ENCODE measurements around the gene PARD6G.

PARD6G gene

DNA sequence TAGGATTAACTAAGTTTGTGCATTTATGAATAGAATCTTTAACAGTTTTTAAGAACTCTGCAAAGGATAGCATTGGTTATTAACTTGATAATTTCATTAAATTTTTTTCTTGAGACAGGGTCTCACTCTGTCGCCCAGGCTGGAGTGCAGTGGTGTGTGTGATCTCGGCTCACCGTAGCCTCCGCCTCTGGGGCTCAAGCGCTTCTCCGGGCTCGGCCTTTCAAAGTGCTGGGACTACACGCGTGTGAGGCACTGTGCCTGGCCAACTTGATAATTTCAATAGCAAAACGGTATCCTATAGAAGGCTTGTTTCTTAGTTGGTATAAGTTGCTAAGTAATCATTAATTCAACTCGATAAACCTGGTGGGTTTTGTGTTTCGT lies 100.3 kb downstream of the PARD6G start:
- no peak for DNase-seq (ENCODE audit: low read depth)

DNA sequence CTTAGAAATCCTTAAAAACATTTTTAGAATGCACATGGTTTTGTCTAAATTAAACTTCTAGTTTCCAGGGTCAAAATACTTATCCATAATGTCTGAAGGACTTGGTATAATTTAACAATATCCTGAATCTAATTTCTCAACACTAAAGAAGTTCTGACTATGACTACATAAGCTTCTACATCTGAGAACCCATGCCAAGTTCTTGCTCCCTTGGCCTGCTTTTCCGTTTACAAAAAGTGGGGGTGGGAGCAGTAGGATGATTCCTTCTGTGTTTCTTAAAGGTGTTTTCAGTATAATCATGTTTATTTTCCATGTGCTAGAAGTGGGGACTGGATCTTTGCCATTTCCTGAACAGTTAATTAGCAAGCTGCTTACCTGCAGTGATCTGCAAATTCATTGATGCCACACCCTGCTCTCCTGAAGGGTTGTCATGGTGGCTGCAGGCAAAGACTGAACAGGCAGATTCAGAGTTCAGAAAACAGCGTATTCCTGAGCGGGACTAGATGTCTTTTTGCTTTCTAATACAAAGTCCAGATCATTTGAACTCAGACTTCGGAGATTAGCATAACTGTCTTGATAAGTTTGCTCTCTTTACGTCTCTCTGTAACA lies 102.0 kb downstream of the PARD6G start:
- DNase-seq (ENCODE audit: low read depth), result no peak

DNA sequence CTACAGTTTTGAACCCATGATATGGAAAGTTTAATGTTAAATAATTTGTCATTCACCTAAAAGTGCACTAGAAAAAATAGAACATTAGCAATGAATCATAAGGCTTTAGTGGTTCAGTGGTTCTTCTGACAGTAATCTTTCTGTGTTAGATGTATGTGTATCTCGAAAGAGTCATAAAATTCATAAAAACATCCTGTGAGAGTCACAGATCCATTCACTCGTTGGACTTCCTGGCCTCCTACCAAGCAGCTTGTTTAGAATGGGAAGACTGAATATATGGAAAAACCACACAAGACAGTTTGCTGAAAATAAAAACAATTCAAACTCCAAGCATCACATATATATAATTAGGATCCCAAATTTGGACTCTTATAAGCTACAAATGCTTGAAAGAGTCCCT lies 103.4 kb downstream of the PARD6G start:
- no peak for DNase-seq (ENCODE audit: low read depth)

DNA sequence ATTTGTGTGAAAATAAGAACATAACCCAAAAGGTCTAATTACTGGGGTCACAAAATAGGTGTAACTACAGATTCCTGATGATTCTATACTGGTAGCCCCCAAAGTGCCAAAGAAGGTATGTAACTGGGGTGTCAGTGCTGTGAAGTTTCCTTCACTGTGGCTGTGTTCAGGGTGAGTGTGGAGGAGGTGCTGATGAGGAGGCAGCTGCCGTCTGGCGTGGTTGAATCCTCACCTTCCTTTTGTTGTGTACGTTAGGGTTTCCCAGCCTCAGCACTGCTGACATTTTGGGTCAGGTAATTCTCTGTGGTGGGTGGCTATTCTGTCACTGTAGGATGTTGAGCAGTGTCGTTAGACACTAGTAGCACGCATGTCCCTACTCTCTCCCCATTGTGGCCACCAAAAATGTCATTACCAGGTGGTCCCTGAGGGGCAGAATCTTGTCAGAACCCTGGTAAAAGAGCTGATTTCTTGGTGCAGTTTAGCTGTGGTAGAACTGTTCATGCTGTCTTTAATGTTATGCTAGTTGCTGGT lies 106.8 kb downstream of the PARD6G start:
- no peak for DNase-seq (ENCODE audit: low read depth)

DNA sequence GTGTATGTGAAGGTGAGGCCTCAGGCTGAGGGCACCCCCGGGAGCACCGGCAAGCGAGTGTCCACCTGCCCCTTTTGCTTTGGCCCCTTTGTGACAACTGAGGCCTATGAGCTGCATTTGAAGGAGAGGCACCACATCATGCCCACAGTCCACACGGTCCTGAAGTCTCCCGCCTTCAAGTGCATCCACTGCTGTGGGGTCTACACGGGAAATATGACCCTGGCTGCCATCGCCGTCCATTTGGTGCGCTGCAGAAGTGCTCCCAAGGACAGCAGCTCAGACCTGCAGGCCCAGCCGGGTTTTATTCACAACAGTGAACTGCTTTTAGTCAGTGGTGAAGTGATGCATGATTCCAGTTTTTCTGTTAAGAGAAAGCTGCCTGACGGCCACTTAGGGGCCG lies 109.3 kb downstream of the PARD6G start:
- DNase-seq (ENCODE audit: low read depth), result no peak

DNA sequence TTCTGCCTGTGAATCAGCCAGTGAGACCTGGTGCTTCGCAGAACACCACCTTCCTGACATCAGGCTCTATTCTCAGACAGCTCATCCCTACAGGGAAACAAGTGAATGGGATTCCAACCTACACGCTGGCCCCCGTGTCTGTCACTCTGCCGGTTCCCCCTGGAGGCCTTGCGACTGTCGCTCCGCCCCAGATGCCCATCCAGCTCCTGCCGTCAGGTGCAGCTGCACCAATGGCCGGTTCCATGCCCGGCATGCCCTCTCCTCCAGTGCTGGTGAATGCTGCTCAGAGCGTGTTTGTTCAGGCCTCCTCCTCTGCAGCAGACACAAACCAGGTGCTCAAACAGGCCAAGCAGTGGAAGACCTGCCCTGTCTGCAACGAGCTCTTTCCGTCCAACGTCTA lies 110.2 kb downstream of the PARD6G start:
- DNase-seq (ENCODE audit: low read depth), result no peak

DNA sequence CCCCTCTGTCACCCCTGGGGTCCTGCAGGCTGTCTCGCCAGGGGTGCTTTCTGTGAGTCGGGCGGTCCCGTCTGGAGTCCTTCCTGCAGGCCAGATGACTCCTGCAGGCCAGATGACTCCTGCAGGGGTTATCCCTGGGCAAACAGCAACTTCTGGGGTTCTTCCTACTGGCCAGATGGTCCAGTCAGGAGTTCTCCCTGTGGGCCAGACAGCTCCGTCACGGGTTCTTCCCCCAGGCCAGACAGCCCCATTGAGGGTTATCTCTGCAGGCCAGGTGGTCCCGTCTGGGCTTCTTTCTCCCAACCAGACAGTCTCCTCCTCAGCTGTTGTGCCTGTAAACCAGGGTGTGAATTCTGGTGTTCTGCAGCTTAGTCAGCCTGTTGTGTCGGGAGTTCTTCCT lies 110.6 kb downstream of the PARD6G start:
- no peak for DNase-seq (ENCODE audit: low read depth)

DNA sequence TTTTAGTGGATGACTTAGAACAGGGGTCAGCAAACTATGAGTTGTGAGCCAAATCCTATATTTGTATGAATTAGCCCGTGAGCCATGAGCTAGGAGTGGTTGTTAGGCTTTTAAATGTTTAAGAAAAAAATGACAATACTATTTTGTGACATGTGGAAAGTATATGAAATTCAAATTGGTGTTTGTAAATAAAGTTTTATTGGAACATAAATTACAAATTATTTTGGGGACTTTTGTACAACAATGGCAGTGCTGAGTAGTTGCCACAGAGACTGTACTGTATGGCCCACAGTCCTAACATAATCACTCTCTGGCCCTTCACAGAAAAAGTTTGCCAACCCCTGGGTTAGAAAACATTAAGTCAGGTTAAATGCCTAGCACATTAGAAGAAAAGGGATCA lies 112.2 kb downstream of the PARD6G start:
- DNase-seq (ENCODE audit: low read depth), result no peak

DNA sequence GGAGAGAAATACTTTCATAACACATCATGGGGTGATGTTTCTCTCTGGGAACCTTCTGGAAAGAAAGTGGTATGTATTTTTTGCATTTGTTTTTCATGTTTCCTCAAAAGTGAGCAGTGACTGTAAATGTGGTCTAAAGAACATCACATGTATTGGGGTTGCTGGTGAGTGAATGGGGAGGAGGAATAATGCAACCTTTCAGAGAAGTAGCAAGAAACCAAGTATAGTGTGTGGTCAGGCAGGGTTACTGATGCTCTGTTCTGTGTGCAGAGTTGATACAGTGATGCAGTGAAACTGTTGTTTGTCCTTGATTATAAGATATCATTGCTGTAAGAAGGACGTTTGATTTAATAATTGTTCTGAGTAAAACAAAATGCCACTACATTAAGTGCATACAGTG lies 114.2 kb downstream of the PARD6G start:
- no peak for DNase-seq (ENCODE audit: low read depth)

DNA sequence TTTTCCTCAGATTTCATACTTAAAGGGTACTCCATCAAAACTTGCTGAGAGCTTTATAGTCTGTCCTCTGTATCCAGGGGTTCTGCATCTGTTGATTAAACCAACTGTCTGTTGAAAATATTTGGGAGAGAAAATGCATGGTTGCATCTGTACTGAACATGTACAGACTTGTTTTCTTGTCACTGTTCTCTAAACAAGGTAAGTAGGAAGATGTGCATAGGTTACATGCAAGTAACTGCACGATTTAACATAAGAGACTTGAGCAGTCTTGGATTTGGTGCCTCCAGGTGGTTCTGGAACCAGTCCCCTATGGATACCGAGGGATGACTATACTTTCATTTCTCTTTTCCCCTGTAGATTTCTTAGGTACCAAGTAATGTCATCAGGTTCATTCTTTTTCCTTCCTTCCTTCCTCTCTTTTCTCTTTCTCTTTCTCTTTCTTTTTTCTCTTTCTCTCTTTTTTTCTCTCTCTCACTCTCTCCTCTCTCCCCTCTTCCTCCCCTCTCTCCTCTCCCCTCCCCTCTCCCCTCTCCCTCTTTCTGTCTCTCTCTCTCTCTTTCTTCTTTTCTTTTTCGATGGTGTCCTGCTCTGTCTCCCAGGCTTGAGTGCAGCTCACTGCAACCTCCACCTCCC lies 115.0 kb downstream of the PARD6G start:
- no peak for DNase-seq (ENCODE audit: low read depth)

DNA sequence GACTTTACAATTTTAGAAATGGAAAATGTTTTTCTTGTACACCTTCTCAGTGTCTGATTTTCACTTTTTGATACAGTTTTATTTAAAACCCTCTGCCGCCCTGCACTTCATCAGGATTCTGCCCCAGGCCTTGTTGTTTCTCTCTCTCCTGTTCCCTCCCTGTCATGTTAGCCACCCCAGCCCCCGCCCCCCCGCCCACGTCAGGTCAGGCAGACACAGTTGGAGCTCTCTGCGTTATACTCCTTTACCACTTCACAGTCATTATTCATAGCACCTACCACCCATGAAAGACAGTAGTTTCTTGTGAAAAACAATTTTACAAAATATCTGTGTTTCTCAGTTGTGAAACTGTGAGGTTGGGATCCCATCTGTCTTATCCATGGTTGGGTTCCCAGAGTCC lies 116.8 kb downstream of the PARD6G start:
- no peak for DNase-seq (ENCODE audit: low read depth)

DNA sequence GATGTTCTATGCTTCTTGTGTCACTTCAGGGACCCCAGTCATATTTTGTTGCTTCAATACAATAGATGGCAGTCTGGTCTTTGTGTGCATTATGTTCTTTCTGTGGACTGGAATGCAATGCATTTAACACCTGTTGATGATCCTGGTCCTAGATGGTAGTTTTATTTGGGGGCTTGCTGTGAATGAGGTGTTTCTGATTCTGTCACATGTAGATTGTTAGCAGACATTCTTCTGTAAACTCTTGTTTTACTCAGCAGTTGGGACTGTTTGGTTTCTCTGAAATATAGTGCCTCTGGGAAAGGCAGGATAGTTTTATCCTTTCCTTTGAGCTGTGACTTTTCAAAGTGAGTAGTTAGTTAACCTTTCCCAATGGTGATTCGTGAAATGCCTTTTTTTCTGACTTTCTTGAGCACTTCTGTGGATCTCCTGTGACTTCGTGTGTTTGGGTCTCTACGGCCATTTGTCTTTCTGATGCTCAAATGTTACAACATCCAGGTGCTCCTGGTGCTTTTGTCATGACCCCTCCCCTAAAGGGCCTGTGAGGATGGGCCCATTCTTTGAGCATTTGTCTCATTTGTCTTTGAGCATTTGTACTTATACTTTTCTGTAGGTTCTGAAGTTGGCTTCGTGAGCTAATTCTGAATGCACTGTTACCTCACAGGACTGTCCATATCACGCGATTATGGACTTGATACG lies 117.5 kb downstream of the PARD6G start:
- no peak for DNase-seq (ENCODE audit: low read depth)

DNA sequence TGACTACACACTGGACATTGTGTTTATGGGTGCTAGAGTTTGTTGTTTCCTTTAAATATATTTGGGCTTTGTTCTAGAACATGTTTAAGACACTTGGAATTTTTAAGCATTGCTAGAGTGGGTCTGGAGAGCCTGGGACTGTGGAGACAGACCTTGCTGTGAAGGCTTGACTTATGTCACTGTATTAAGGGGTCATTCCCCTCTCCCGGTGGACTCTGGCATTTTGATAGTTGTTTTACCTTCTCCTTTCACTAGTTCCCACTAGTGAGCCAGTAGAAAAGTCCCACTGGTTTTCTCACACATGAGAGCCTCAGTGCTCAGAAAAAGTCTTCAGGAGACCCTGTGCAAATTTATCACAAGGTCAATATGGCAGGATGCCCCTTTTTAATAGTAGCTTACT lies 119.7 kb downstream of the PARD6G start:
- no peak for DNase-seq (ENCODE audit: low read depth)

DNA sequence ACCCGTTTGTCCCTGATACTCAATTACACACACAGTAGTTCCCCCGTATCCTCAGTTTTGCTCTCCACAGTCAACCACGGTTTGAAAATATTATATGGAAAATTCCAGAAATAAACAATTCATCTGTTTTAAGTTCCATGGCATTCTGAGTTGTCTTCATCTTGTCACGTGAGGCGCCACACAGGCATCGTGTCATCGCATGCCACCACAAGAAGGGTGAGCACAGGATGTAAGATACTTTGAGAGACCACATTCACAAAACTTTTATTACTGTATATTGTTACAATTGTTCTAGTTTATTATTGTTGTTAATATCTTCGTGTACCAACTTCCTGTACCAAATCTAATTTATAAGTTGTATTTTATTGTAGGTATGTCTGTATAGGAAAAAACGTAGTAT lies 120.5 kb downstream of the PARD6G start:
- no peak for DNase-seq (ENCODE audit: low read depth)

DNA sequence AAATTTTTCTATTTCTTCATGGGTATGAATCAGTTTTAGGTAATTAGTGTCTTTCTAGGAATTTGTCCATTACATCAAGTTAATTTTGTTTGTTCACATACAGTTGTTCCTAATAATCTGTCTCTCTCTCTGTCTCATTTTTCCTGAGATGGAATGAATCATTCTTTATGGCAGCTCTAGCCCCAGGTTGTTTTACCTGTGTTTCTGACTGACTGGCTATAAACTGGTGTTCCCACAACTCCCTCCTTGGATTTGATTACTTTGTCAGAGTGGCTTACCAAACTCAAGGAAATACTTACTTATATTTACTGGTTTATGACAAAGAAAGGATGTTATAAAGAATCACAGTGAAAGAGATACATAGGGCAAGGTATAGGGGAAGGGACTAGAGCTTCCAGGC lies 123.2 kb downstream of the PARD6G start:
- no peak for DNase-seq (ENCODE audit: low read depth)

DNA sequence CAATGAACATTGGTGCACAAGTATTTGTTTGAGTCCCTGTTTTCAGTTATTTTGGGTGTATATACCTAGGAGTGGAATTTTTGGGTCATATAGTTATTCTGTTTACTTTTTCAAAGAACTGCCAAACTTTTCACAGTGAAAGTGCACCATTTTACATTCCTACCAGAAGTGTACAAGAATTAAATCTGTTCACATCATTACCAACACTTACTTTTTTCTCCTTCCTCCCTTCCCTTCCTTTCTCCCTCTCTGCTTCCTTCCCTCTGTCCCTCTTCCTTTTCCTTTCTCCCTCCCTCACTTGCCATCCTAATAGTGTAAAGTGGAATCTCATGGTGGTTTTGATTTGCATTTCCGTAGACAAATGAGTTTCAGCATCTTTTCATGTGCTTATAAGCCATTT lies 126.4 kb downstream of the PARD6G start:
- no peak for DNase-seq (ENCODE audit: low read depth)

DNA sequence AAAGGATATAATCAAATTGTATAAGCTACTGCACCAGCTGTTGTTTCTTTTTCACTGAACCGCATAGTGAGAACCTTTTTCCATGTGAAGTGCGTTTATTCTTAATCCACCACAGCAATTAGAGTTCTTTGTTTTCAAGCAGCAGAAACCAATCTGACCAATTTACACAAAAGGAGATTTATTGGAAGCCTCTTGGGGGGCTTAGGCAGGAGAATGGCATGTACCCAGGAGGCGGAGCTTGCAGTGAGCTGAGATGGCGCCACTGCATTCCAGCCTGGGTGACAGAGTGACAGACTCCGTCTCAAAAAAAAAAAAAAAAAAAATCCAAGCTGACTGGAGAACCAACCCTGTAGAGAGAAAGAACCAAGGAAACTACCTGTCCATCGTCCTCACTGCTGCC lies 128.2 kb downstream of the PARD6G start:
- no peak for DNase-seq (ENCODE audit: low read depth)

DNA sequence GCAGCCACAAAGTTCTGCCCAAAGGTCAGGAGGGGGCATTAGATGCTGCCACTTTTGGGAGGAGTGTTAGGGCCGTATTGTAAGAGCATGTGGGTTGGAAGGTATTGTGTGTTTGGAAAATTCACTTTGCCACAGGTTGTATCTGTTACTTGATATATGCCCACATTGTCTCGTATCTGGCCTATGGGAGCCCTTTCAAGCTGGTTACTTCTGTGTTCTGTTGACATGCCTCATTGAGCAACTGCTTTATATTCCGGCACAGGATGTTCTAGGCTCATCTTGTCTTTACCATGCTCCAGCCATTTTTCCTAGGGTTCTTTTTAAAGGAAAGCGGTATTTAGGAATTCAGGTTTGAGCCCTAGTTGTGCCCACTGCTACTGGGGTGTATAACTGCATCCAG lies 132.3 kb downstream of the PARD6G start:
- DNase-seq (ENCODE audit: low read depth), result no peak

DNA sequence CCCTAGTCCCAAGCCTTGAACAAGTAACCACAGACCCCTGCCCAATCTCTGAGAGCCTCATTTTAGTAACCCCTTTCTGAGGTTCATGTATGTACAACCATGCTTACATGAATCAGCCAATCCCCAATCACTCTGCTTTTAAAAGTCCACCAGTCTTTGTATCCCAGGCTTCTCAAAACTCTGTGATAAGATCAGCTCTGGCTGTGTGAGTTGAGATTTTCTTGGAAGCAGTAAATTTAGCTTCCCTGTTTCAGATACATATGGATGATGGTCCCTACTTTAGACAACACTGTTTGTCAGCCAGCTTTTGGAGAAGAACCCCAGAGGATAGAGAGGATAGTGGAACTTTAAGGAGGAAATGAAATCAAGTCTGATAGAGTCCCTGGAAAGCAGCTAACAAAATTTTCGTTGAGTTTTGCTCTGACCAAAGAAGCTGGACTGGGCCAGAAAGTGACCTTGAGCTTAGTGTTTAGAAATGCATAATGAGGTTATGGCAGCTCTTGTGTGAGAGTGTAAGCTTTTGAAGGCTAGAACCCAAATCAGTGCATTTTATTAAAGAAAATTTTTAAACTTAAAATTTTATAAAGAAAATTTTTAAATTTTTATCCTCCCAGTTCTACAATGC lies 134.6 kb downstream of the PARD6G start:
- DNase-seq (ENCODE audit: low read depth), result no peak

DNA sequence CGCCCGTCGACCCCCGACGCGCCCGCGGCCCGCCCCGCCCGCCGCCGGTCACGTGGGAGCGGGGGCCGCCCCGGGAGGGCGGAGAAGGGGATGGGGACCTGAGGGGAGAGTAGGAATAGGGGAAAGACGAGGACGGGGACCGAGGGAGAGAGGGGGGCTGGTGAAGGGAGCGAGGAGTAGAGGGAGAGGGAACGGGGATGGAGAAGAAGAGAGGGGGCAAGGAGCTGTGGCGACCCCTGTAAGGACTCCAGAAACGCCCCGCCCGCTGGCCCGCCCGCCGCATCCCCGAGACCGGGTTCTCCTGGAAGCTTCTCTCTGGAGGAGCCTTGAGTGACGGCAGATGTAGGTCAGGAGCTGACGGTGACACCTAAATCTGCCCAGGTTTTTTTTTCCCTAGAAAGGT lies 137.6 kb downstream of the PARD6G start:
- DNase-seq (ENCODE audit: low read depth), result no peak

DNA sequence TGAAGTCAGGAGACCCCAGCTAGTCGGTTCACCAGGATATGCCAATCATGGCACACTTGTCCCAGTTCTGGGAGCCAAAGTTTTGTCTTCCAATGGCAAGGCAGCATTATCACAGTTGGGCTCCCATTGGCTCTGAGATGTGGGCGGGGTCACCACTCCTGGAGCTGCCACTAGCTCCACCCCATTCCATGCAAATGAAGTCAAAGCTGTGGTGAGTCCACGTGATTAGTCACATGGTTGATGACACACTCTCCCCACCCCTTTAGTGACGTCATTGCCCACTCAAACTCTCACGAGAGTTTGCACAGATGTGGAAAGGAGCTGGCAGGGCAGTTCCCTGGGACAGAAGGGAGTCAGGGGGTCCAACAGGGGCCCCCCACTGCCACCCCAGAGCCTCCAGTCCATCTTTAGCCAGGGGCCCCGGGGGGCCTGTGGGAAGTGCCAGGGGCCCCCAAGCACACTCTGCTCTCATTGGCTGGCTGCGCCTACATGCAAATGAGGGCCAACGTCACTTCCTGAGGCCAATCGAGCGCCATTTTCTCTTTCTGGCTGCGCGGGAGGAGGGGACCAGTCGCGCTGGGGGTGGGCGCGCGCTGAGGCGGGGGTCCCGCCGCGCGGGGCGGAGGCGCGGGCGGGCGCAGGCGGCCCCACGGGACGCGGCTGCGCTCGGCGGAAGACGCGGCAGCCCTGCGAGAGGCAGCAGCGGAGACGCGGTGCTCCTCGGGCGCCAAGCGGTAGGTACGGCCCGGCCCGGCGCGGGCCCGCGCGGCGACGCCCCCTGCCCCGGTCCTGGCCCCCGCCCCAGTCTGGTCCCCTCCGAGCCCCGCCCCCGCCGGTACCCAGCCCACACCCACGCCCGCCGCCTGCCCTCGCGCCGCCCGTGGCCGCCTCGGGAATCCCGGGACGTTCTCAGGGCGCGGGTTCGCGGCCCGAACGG lies 138.3 kb downstream of the PARD6G start, which contains the start of gene ADNP2:
Gene ADNP2, plus strand, starts transcription at position 524 of the 937 bp plus-strand sequence. CDS start 8,281 bp downstream, outside the sequence.
- DNase-seq (ENCODE audit: low read depth), result peak; percentile 77

DNA sequence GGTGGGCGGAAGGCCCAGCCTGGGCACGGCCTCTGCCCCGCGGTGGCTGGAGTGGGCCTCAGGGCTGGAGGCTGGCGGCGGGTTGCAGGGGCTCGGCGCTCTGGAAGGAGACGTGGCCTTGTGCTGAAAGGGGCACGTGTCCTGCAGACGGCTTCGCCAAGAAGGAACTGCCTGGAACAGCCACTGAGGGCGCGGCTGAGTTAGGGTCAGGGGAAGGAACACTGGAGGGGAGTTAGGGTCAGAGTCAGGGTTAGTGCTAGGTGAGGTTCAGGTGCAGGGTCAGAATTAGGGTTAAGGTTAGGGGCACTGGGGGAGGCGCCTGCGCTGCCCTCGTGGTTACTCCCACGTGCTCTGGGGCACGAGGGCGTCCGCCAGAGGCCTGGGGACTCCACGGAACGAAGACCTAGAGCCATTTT lies 139.2 kb downstream of the PARD6G start:
- DNase-seq (ENCODE audit: low read depth), result no peak
